ENCODE measurements around the gene DMXL1. TPM values are rescaled to one million over a fixed set of nuclear protein-coding genes. Genes with fewer than 3 reads are reported as not detected.
"Not testable (repeated sequence)": the region's sequence is repeated elsewhere in the genome, so short reads cannot be mapped to it uniquely, and the experiment has no call there.

The DMXL1 gene
- total and polyA plus RNA-seq, 11 donors, result 8.2 to 39.0 (median 27.0) TPM

- no peaks in the 10 kb centered on the region for H3K27me3 ChIP-seq
- H3K9me3 ChIP-seq, result no peaks in the 10 kb centered on the region
- no peak for DNase-seq
- TF ChIP-seq CTCF (IDR thresholded peaks at IDR 0.05) (no peak), POLR2A (IDR thresholded peaks at IDR 0.05) (no peak)
- H3K36me3 ChIP-seq, result peaks cover 0 to 74% (median 59%) of the 10 kb centered on the region in 9 donors
- intact Hi-C loops (cut with DNase I), result no loop called here
- H3K27ac ChIP-seq, result no peak overlapping the region
- no peak for ATAC-seq
- WGBS, 4 donors, result 96 to 97% (median 96%) methylated on average over 4 of the region's 4 CpGs
- H3K4me1 ChIP-seq, result no peaks in the 10 kb centered on the region
- H3K4me3 ChIP-seq, result no peak overlapping the region
Observed at GRCh38 chr5:119120893-119121292, 50.0 kb downstream of the DMXL1 start.

GRCh38 chr5:119122474-119122873 is 51.6 kb downstream of the DMXL1 start:
- peaks cover 0 to 61% (median 47%) of the 10 kb centered on the region in 9 donors for H3K36me3 ChIP-seq

GRCh38 chr5:119123280-119123679 is 52.4 kb downstream of the DMXL1 start:
- peaks cover 0 to 61% (median 44%) of the 10 kb centered on the region in 9 donors for H3K36me3 ChIP-seq
- H3K27me3 ChIP-seq, result no peaks in the 10 kb centered on the region
- no peaks in the 10 kb centered on the region for H3K4me1 ChIP-seq
- TF ChIP-seq POLR2A (IDR thresholded peaks at IDR 0.05), result no peak
- TF ChIP-seq CTCF (IDR thresholded peaks at IDR 0.05), result no peak
- 94 to 100% (median 98%) methylated on average over 2 of the region's 2 CpGs for WGBS, 4 donors
- DNase-seq (no peak), ATAC-seq (no peak)
- no peaks in the 10 kb centered on the region for H3K9me3 ChIP-seq
- intact Hi-C loops (cut with DNase I), result no loop called here
- no peak overlapping the region for H3K27ac ChIP-seq
- no peak overlapping the region for H3K4me3 ChIP-seq

More at GRCh38 chr5:119122474-119122873, 51.6 kb downstream of the DMXL1 start:
- DNase-seq; H3K27me3 ChIP-seq; H3K9me3 ChIP-seq; ATAC-seq; H3K4me1 ChIP-seq; H3K27ac ChIP-seq; intact Hi-C loops (cut with DNase I); H3K4me3 ChIP-seq: not testable (repeated sequence)
- 90 to 97% (median 93%) methylated on average over 8 to 27 of the region's 27 CpGs for WGBS, 4 donors

- TF ChIP-seq CTCF (IDR thresholded peaks at IDR 0.05) (no peak), POLR2A (IDR thresholded peaks at IDR 0.05) (no peak)
- no peak for ATAC-seq
- no peak overlapping the region for H3K4me3 ChIP-seq
Observed at GRCh38 chr5:119129770-119130169, 58.9 kb downstream of the DMXL1 start.

More at GRCh38 chr5:119129770-119130169, 58.9 kb downstream of the DMXL1 start:
- no peaks in the 10 kb centered on the region for H3K9me3 ChIP-seq
- intact Hi-C loops (cut with DNase I), result no loop called here
- DNase-seq, result no peak
- no peak overlapping the region for H3K27ac ChIP-seq
- peaks cover 0 to 73% (median 59%) of the 10 kb centered on the region in 9 donors for H3K36me3 ChIP-seq
- 58 to 79% (median 76%) methylated on average over 2 of the region's 2 CpGs for WGBS, 4 donors
- H3K27me3 ChIP-seq, result no peaks in the 10 kb centered on the region
- no peaks in the 10 kb centered on the region for H3K4me1 ChIP-seq

Measured in heart left ventricle (tissue), 16 donors.